HCT116 (cell line): Measurements from ENCODE around the gene CDK18. TPM values are rescaled to one million over a fixed set of nuclear protein-coding genes. Genes with fewer than 3 reads are reported as not detected.

Experiments used
- ATAC-seq: fragments of 200-7000 bp; cut with Tn5 transposase; 2 replicates; pipeline ENCODE4 v1.9.1; 2020; ENCODE audit warnings: mild to moderate bottlenecking, moderate library complexity
- BruUV-seq: library from RNA; stranded (reverse); fragments of 400-500 nt; replicated peaks from 2 replicates; lab custom pipeline; 2021; lab: Mats Ljungman, UMichigan
- CTCF ChIA-PET: fragments of 300-600 bp; sonication (Branson Sonifier 250); formaldehyde crosslinking; loops from one replicate; lab custom pipeline; 2021; ENCODE audit warnings: antibody characterized with exemption; lab: Charles Lee
- POLR2A ChIA-PET: fragments of 300-600, 350-600 bp; sonication (Branson Sonifier 250); formaldehyde crosslinking; loops from one replicate; lab custom pipeline; 2021; ENCODE audit warnings: antibody characterized with exemption; lab: Charles Lee
- RAD21 ChIA-PET, 2 experiments: fragments of 300-600 bp; sonication (Branson Sonifier 250); formaldehyde crosslinking; loops; one replicate each; lab custom pipeline; 2023; ENCODE audit warnings: low total read pairs in 2 of 2; ENCODE audit not compliant: uncharacterized antibody in 2 of 2, unreplicated experiment in 2 of 2, low non-redundant PET in 1 of 2; lab: Charles Lee
- DNase-seq: peaks from one replicate; pipeline ENCODE4 v3.0.0-alpha.2; 2010; ENCODE audit warnings: low read depth, low spot score
- H2AFZ ChIP-seq: fragments of 200-600 bp; shearing (Covaris generic), sonication (generic); 2 replicates; pipeline ENCODE4 v1.6.1; 2017; ENCODE audit warnings: low read depth, mixed run types, mixed read lengths, antibody characterized with exemption, low read length; ENCODE audit not compliant: poor library complexity, severe bottlenecking
- H3K27ac ChIP-seq: 2 replicates; pipeline ENCODE4 v1.5.1; 2012; ENCODE audit warnings: low read depth, low read length
- H3K27me3 ChIP-seq: fragments of 200-600 bp; sonication (generic); 2 replicates; pipeline ENCODE4 v1.6.1; 2016; ENCODE audit warnings: mixed run types, low read length, mixed read lengths; ENCODE audit not compliant: insufficient read depth
- H3K36me3 ChIP-seq, 2 experiments: fragments of 200-500 bp in 1 of 2; fragments of 200-600 bp in 1 of 2; sonication (Bioruptor generic) in 1 of 2; sonication (generic) in 1 of 2; 2 replicates each; pipeline versions ENCODE4 v1.5.1 to v1.6.1; 2014 to 2016; ENCODE audit warnings: low read length in 2 of 2, inconsistent platforms in 1 of 2, mixed read lengths in 1 of 2, mixed run types in 1 of 2; ENCODE audit not compliant: insufficient read depth in 2 of 2, control insufficient read depth in 1 of 2
- H3K4me1 ChIP-seq, 2 experiments: fragments of 200-600 bp in 1 of 2; sonication (generic) in 1 of 2; 2 replicates each; pipeline versions ENCODE4 v1.5.1 to v1.6.1; 2012 to 2017; ENCODE audit warnings: low read length in 2 of 2, inconsistent platforms in 1 of 2, mild to moderate bottlenecking in 1 of 2, mixed read lengths in 1 of 2, mixed run types in 1 of 2, moderate library complexity in 1 of 2; ENCODE audit not compliant: insufficient read depth in 2 of 2, control insufficient read depth in 1 of 2
- H3K4me2 ChIP-seq: fragments of 200-600 bp; sonication (generic); 2 replicates; pipeline ENCODE4 v1.6.1; 2017; ENCODE audit warnings: mixed run types, low read length, mixed read lengths
- H3K4me3 ChIP-seq, 2 experiments: fragments of 200-600 bp in 1 of 2; sonication (generic) in 1 of 2; replicated peaks in 1 of 2; 2 replicates each; pipeline ENCODE4 v1.5.1; 2011 to 2016; ENCODE audit warnings: low read length in 2 of 2, control low read depth in 1 of 2, low read depth in 1 of 2, mild to moderate bottlenecking in 1 of 2, mixed read lengths in 1 of 2, mixed run types in 1 of 2
- H3K79me2 ChIP-seq: fragments of 200-600 bp; sonication (generic); 2 replicates; pipeline ENCODE4 v1.6.1; 2017; ENCODE audit warnings: mild to moderate bottlenecking, mixed run types, low read length, moderate library complexity, mixed read lengths; ENCODE audit not compliant: insufficient read depth
- H3K9ac ChIP-seq: fragments of 200-600 bp; sonication (generic); 2 replicates; pipeline ENCODE4 v1.6.1; 2016; ENCODE audit warnings: low read length, mixed read lengths
- H3K9me2 ChIP-seq: fragments of 200-600 bp; sonication (generic), shearing (Covaris generic); 2 replicates; pipeline ENCODE4 v1.6.1; 2017; ENCODE audit warnings: mixed run types, mild to moderate bottlenecking, moderate library complexity; ENCODE audit not compliant: insufficient read depth
- H3K9me3 ChIP-seq, 2 experiments: fragments of 200-500 bp in 1 of 2; fragments of 200-600 bp in 1 of 2; sonication (Bioruptor generic) in 1 of 2; sonication (generic) in 1 of 2; 2 replicates each; pipeline ENCODE4 v1.6.1; 2014 to 2017; ENCODE audit warnings: low read length in 2 of 2, mixed read lengths in 2 of 2, inconsistent platforms in 1 of 2, low read depth in 1 of 2, mild to moderate bottlenecking in 1 of 2, mixed run types in 1 of 2, moderate library complexity in 1 of 2; ENCODE audit not compliant: control insufficient read depth in 1 of 2, insufficient read depth in 1 of 2
- H4K20me1 ChIP-seq: fragments of 200-600 bp; sonication (generic), shearing (Covaris generic); 2 replicates; pipeline ENCODE4 v1.6.1; 2017; ENCODE audit warnings: mixed run types, mild to moderate bottlenecking, moderate library complexity; ENCODE audit not compliant: insufficient read depth
- CTCF ChIP-seq, 3 experiments: fragments of 200-600 bp in 1 of 3; sonication (generic) in 1 of 3; IDR thresholded peaks in 2 of 3; conservative IDR thresholded peaks in 1 of 3; 2 replicates each; pipeline ENCODE4 v1.5.1; 2012 to 2017; ENCODE audit warnings: low read depth in 2 of 3, low read length in 2 of 3, antibody characterized with exemption in 1 of 3, borderline replicate concordance in 1 of 3, control low read depth in 1 of 3, mild to moderate bottlenecking in 1 of 3, mixed read lengths in 1 of 3, mixed run types in 1 of 3, moderate library complexity in 1 of 3; ENCODE audit not compliant: insufficient read depth in 1 of 3
- EGR1 ChIP-seq: IDR thresholded peaks from 2 replicates; pipeline ENCODE4 v1.6.1; 2012; ENCODE audit warnings: low read depth
- YY1 ChIP-seq: IDR thresholded peaks from 2 replicates; pipeline ENCODE4 v1.6.1; 2011; ENCODE audit warnings: low read length, low read depth, moderate library complexity, mild to moderate bottlenecking; ENCODE audit not compliant: insufficient replicate concordance; ENCODE audit errors: extremely low read depth
- ZFX ChIP-seq: fragments of 450-650 bp; IDR thresholded peaks from 2 replicates; pipeline ENCODE4 v1.6.1; 2017
- intact Hi-C: fragments of 100-400 bp; cut with micrococcal nuclease; formaldehyde crosslinking; loops from 2 replicates; pipeline ENCODE4 v1.10.0; 2022
- total RNA-seq: library from RNA; stranded (reverse); gene quantifications from one replicate; pipeline ENCODE4 v1.2.1, GENCODE V29; 2021; ENCODE audit not compliant: unreplicated experiment

The CDK18 gene
- total RNA-seq, 1 experiment from 2014 or later: 32.0 TPM

DNA sequence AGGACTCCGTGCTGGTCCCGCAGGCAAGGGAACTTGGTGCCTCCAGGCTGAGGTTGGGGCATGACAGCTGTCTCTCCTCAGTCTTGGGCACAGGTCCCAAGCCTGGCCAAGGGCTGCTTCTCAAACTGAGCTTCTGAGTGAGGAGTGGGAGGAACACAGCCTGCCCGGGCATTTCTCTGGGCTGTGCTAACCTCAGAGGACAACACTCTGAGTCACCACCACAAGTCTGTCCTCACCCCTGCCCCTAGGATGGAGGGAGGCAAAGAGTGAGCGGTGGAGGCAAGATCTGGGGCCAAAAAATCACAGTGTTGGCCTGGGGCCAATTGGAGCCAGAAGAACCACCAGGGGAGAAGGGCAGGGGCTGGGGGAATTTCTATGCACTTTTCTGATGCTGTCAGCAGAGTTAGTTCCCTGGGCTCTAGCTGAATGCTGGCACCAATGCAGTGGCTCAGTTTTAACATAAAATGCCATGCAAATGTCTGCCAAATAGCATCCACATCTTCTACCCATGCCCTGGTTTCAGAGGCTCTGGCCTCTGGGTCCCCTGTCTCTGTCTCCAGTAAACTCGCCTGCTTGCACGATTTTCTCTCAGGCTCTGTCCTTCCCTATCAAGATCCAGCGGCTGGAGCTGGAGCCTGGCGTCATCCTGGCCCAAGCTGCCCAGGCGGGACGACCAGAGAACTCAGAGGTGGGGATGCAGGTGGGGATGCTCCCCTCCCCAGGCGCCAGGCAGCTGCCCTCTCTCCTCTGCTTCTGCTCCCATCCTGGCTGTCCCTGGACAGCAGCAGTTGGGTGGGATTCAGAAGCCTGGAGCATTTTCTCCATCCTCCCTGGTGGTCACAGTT, 11.0 kb upstream of the CDK18 start (continued):
- TF ChIP-seq CTCF (IDR thresholded peaks at IDR 0.05 in 2 of 3, conservative IDR thresholded peaks at IDR 0.05 in 1 of 3; ENCODE audit: borderline replicate concordance in 1 of 3, insufficient read depth in 1 of 3, low read depth in 2 of 3, low read length in 2 of 3) (no peak), EGR1 (no peak)
- TF ChIP-seq, all 23 proteins: peak for 0

GRCh38 chr1:205494115-205494514, 10.4 kb upstream of the CDK18 start:
- H3K27me3 ChIP-seq: no peaks in the 10 kb centered on the region
- DNase-seq (no peak), ATAC-seq (no peak)
- H4K20me1 ChIP-seq: no peaks in the 10 kb centered on the region
- ChIA-PET POLR2A (no interaction called here), RAD21 (no interaction called here), CTCF (interaction anchor here (0.8 to 12.3 kb wide), 5 partner anchors 8 to 140 kb away, joined by 3 to 200 read pairs (median 3); no protein-coding TSS in a partner anchor)
- no peak overlapping the region for H2AFZ ChIP-seq
- no peaks in the 10 kb centered on the region for H3K36me3 ChIP-seq
- TF ChIP-seq ZFX (no peak), YY1 (no peak)
- H3K9ac ChIP-seq: no peak overlapping the region
- H3K4me2 ChIP-seq: no peak overlapping the region
- no TSS peak for BruUV-seq
- no peaks in the 10 kb centered on the region for H3K9me2 ChIP-seq
- intact Hi-C loops: no loop called here
- no peaks in the 10 kb centered on the region for H3K79me2 ChIP-seq
- peaks cover 17 to 22% of the 10 kb centered on the region in 2 experiments for H3K4me1 ChIP-seq
- H3K27ac ChIP-seq: no peak overlapping the region
- H3K4me3 ChIP-seq: no peak overlapping the region
- H3K9me3 ChIP-seq: no peaks in the 10 kb centered on the region
